Right lung (tissue), 5 donors: ENCODE data around the gene SPRR2F. TPM values are rescaled to one million over a fixed set of nuclear protein-coding genes. Genes with fewer than 3 reads are reported as not detected.

Experiments
- DNase-seq, 2 donors: peaks; one replicate each; pipeline ENCODE4 v3.0.0-alpha.2; 2013
- polyA plus RNA-seq, 5 donors: library from polyadenylated mRNA; unstranded; fragments of 120-200 nt; gene quantifications; one replicate each; pipeline versions ENCODE4 v1.2.1 to v1.2.3, GENCODE V29; 2013; ENCODE audit warnings: inconsistent platforms in 1 of 5, low replicate concordance in 1 of 5; ENCODE audit not compliant: insufficient read length in 5 of 5, insufficient read depth in 1 of 5

The SPRR2F gene
- polyA plus RNA-seq, 5 donors = 0.43 to 0.70 (median 0.64) TPM; not detected in 2

DNA sequence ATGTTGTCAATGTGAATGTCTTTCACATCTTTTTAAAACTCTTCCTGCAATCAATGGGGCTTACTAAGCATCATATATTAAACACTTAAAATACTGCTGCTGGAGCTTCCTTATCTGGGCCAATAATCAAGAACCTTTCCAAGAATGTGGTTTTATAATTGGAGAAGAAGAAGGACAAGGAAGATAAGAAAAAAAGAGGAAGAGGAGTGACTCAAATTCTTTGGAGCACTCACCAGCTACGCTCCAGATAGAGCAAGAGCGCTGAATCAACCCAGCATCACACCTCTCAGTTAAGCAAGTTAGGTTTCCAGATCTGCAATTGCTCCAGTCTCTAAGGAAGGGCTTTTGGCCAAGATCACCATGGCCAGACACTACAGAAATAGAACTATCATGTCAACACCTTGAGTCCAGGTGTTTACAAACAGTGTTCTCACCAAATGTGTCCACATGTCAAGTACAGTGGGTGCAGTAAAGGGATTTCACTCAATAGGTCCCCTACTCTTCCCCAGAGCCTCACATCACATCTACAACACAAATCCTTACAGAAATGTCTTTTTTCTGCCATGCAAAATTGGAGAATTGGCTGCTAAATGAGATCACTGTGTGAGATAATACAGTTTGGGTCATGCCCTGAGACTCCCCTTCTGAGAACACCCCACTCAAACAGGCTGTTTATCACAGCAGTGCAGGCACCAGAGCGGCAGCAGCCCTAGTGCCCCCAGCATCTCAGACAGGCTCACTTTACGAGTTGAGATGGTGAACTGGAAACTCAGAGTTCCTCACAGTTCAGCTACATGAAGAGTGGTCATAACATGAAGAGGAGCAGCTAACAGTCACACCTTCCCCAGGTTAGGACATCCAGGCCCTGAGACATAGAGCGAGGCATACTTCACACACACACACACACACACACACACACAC is 40.2 kb downstream of the SPRR2F start:
- DNase-seq = no peak

DNA sequence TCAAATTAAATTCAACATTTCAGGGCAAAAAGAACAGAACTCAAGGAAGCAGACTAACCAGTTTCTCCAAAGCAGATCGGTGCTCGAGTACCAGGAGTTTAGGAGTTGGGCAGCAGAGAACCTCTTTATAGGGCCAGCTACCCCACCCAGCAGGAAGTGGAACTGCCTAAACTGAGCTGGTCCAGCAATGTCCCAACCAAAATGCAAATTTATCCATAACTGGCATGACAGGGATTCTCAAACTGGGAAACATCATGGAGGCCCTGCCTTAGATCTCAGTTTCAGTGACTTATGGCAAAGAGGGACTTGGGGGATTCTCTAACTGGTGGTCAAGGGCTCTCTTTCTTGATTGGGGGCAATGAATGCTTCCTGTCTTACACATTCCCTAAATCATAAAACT is 41.8 kb downstream of the SPRR2F start, which contains the start of gene SPRR2B:
TSS of gene SPRR2B (minus strand) at position 101 of the 400 bp plus-strand sequence. CDS start 772 bp downstream, outside the sequence.
- no peak for DNase-seq

- DNase-seq = no peak
These were observed 43.1 kb downstream of the SPRR2F start for GRCh38 chr1:153070243-153070642.

Other genes with a start within 250 kb of the SPRR2F start
- gene SMCP, start 235.2 kb downstream of the SPRR2F start, polyA plus RNA-seq = not detected
- not detected for gene IVL, start 205.0 kb downstream of the SPRR2F start, polyA plus RNA-seq
- not detected for gene SPRR5, start 166.3 kb downstream of the SPRR2F start, polyA plus RNA-seq
- gene SPRR4, start 142.9 kb downstream of the SPRR2F start, polyA plus RNA-seq = not detected
- gene SPRR1A, start 129.4 kb downstream of the SPRR2F start, polyA plus RNA-seq = not detected
- under 1 TPM in 3 of 5 donors, not detected in 2; 0.21 to 0.42 (median 0.27) TPM for gene SPRR3, start 111.8 kb downstream of the SPRR2F start, polyA plus RNA-seq
- gene SPRR1B, start 82.3 kb downstream of the SPRR2F start, polyA plus RNA-seq = not detected
- gene SPRR2D, start 72.4 kb downstream of the SPRR2F start, polyA plus RNA-seq = not detected
- gene SPRR2A, start 56.0 kb downstream of the SPRR2F start, polyA plus RNA-seq = not detected
- not detected for gene SPRR2B, start 41.9 kb downstream of the SPRR2F start, polyA plus RNA-seq
- gene SPRR2E, start 19.0 kb downstream of the SPRR2F start, polyA plus RNA-seq = not detected
- gene SPRR2G, start 37.4 kb upstream of the SPRR2F start, polyA plus RNA-seq = not detected
- not detected for gene LELP1, start 89.9 kb upstream of the SPRR2F start, polyA plus RNA-seq
- not detected for gene PRR9, start 104.1 kb upstream of the SPRR2F start, polyA plus RNA-seq
- gene LORICRIN, start 146.2 kb upstream of the SPRR2F start, polyA plus RNA-seq = not detected
- gene PGLYRP3, start 199.4 kb upstream of the SPRR2F start, polyA plus RNA-seq = not detected
- gene PGLYRP4, start 235.3 kb upstream of the SPRR2F start, polyA plus RNA-seq = not detected
- gene S100A9, start 244.3 kb upstream of the SPRR2F start, polyA plus RNA-seq = 10 to 100 TPM; 17.9 to 33.5 (median 28.3) TPM